SK-N-SH (cell line): ENCODE data around the gene SPATA19. TPM values are rescaled to one million over a fixed set of nuclear protein-coding genes. Genes with fewer than 3 reads are reported as not detected.

ENCODE experiments used
- CTCF ChIA-PET: fragments of 300-600, 350-600 bp; formaldehyde crosslinking; extraction: SDS; loops from one replicate; lab custom pipeline; 2021; lab: Yijun Ruan, JAX
- POLR2A ChIA-PET: fragments of 350-600 bp; sonication (Branson Sonifier 250); formaldehyde crosslinking; extraction: SDS; loops from one replicate; lab custom pipeline; 2020; ENCODE audit warnings: antibody characterized with exemption, inconsistent platforms; lab: Yijun Ruan, JAX
- DNase-seq: peaks from one replicate; pipeline ENCODE4 v3.0.0; 2012
- H2AFZ ChIP-seq: fragments of 200-600 bp; sonication (generic); 2 replicates; pipeline ENCODE4 v1.8.1; 2016; ENCODE audit warnings: antibody characterized with exemption, mild to moderate bottlenecking, low read depth
- H3F3A ChIP-seq: fragments of 200-600 bp; sonication (generic); replicated peaks from 2 replicates; pipeline ENCODE3; 2016; ENCODE audit warnings: antibody characterized with exemption, mild to moderate bottlenecking; ENCODE audit not compliant: insufficient read depth
- H3K27ac ChIP-seq, 2 experiments: fragments of 200-500 bp in 1 of 2; fragments of 200-600 bp in 1 of 2; sonication (Bioruptor generic) in 1 of 2; sonication (generic), shearing (Covaris generic) in 1 of 2; 2 replicates each; pipeline versions ENCODE4 v1.5.1 to v1.6.1; 2014 to 2016; ENCODE audit warnings: low read depth in 2 of 2, inconsistent platforms in 1 of 2, low read length in 1 of 2, mild to moderate bottlenecking in 1 of 2, mixed read lengths in 1 of 2
- H3K27me3 ChIP-seq: fragments of 200-600 bp; sonication (generic), shearing (Covaris generic); 2 replicates; pipeline ENCODE4 v1.6.1; 2016; ENCODE audit warnings: mixed run types; ENCODE audit not compliant: insufficient read depth
- H3K36me3 ChIP-seq, 2 experiments: fragments of 200-500 bp in 1 of 2; fragments of 200-600 bp in 1 of 2; sonication (Bioruptor generic) in 1 of 2; sonication (generic) in 1 of 2; replicated peaks in 1 of 2; 2 replicates each; pipeline versions ENCODE3 to v1.5.1; 2014 to 2016; ENCODE audit warnings: low read length in 1 of 2, mild to moderate bottlenecking in 1 of 2; ENCODE audit not compliant: insufficient read depth in 2 of 2, control insufficient read depth in 1 of 2
- H3K4me1 ChIP-seq, 2 experiments: fragments of 200-500 bp in 1 of 2; fragments of 200-600 bp in 1 of 2; sonication (Bioruptor generic) in 1 of 2; sonication (generic), shearing (Covaris generic) in 1 of 2; 2 replicates each; pipeline versions ENCODE4 v1.5.1 to v1.6.1; 2014 to 2016; ENCODE audit warnings: low read depth in 1 of 2, low read length in 1 of 2, mixed run types in 1 of 2; ENCODE audit not compliant: insufficient read depth in 2 of 2, control insufficient read depth in 1 of 2
- H3K4me2 ChIP-seq: fragments of 200-600 bp; sonication (generic), shearing (Covaris generic); 2 replicates; pipeline ENCODE4 v1.6.1; 2017; ENCODE audit warnings: mixed run types
- H3K4me3 ChIP-seq, 2 experiments: fragments of 200-500 bp in 1 of 2; fragments of 200-600 bp in 1 of 2; sonication (Bioruptor generic) in 1 of 2; sonication (generic), shearing (Covaris generic) in 1 of 2; 2 replicates each; pipeline versions ENCODE4 v1.5.1 to v1.8.1; 2014 to 2016; ENCODE audit warnings: low read depth in 2 of 2, inconsistent platforms in 1 of 2, low read length in 1 of 2, mild to moderate bottlenecking in 1 of 2, mixed read lengths in 1 of 2, moderate library complexity in 1 of 2
- H3K79me2 ChIP-seq: fragments of 200-600 bp; sonication (generic); 2 replicates; pipeline ENCODE4 v1.8.1; 2017; ENCODE audit warnings: mild to moderate bottlenecking; ENCODE audit not compliant: insufficient read depth
- H3K9ac ChIP-seq: fragments of 200-600 bp; sonication (generic); 2 replicates; pipeline ENCODE4 v1.6.1; 2017; ENCODE audit warnings: mixed run types
- H3K9me2 ChIP-seq: fragments of 200-600 bp; sonication (generic); 2 replicates; pipeline ENCODE4 v1.6.1; 2017; ENCODE audit warnings: mixed run types
- H3K9me3 ChIP-seq: fragments of 200-600 bp; sonication (generic); 2 replicates; pipeline ENCODE4 v1.6.1; 2017; ENCODE audit warnings: mixed run types, mild to moderate bottlenecking, moderate library complexity
- H4K20me1 ChIP-seq: fragments of 200-600 bp; sonication (generic); 2 replicates; pipeline ENCODE4 v1.6.1; 2017; ENCODE audit warnings: mild to moderate bottlenecking, mixed run types; ENCODE audit not compliant: insufficient read depth
- CHD2 ChIP-seq: fragments of 150-350 bp; IDR thresholded peaks from 2 replicates; pipeline ENCODE4 v1.6.1; 2018; ENCODE audit warnings: low read length; ENCODE audit not compliant: partially characterized antibody
- CTCF ChIP-seq: fragments of 200-600 bp; sonication (generic); IDR thresholded peaks from 2 replicates; pipeline ENCODE4 v1.6.1; 2017; ENCODE audit warnings: antibody characterized with exemption, mild to moderate bottlenecking, moderate library complexity
- ELF1 ChIP-seq: IDR thresholded peaks from 2 replicates; pipeline ENCODE4 v1.4.0; 2012
- EP300 ChIP-seq, 2 experiments: IDR thresholded peaks; 2 replicates each; pipeline versions ENCODE4 v1.4.0 to v1.6.1; 2012; ENCODE audit warnings: borderline replicate concordance in 1 of 2, low read depth in 1 of 2, low read length in 1 of 2
- EZH2phosphoT487 ChIP-seq: fragments of 200-600 bp; sonication (generic); IDR thresholded peaks from 2 replicates; pipeline ENCODE4 v1.6.1; 2017; ENCODE audit warnings: low read depth, mixed run types, mild to moderate bottlenecking, antibody characterized with exemption, moderate library complexity, borderline replicate concordance
- FOXJ3 ChIP-seq: sonication (generic); formaldehyde crosslinking; IDR thresholded peaks from 2 replicates; pipeline ENCODE4 v1.5.1; 2020; ENCODE audit warnings: mild to moderate bottlenecking, missing genetic modification reagents
- GABPA ChIP-seq: IDR thresholded peaks from 2 replicates; pipeline ENCODE4 v1.4.0; 2012; ENCODE audit warnings: low read depth, mild to moderate bottlenecking
- GATA2 ChIP-seq: sonication (generic); formaldehyde crosslinking; IDR thresholded peaks from 2 replicates; pipeline ENCODE4 v1.5.0; 2020; ENCODE audit warnings: mild to moderate bottlenecking, missing genetic modification reagents
- PBX3 ChIP-seq: IDR thresholded peaks from 2 replicates; pipeline ENCODE4; 2012
- RAD21 ChIP-seq: IDR thresholded peaks from 2 replicates; pipeline ENCODE4 v1.6.1; 2012; ENCODE audit warnings: mild to moderate bottlenecking, low read length
- RCOR1 ChIP-seq: fragments of 150-350 bp; IDR thresholded peaks from 2 replicates; pipeline ENCODE4 v1.6.1; 2017; ENCODE audit warnings: antibody characterized with exemption, low read length
- RFX5 ChIP-seq: IDR thresholded peaks from 2 replicates; pipeline ENCODE4 v1.6.1; 2012; ENCODE audit warnings: mild to moderate bottlenecking, improper control_type of control experiment, low read length
- SMC3 ChIP-seq: IDR thresholded peaks from 2 replicates; pipeline ENCODE4 v1.6.1; 2012; ENCODE audit warnings: low read depth, low read length, improper control_type of control experiment
- TAF1 ChIP-seq: IDR thresholded peaks from 2 replicates; pipeline ENCODE4 v1.6.1; 2012; ENCODE audit warnings: low read depth, mild to moderate bottlenecking, low read length, moderate library complexity, borderline replicate concordance
- TCF12 ChIP-seq: IDR thresholded peaks from 2 replicates; pipeline ENCODE4 v1.4.0; 2012
- USF1 ChIP-seq: IDR thresholded peaks from 2 replicates; pipeline ENCODE4 v1.4.0; 2012; ENCODE audit warnings: low read depth, borderline replicate concordance
- WGBS: methylation state at CpG from one replicate; pipeline ENCODE4 v1.1.6; 2017; ENCODE audit warnings: low lambda C conversion rate; 5-methylcytosine and 5-hydroxymethylcytosine counted together
- polyA plus RNA-seq, 3 experiments: library from polyadenylated mRNA; depleted of rRNA; stranded (reverse); fragments of >200 nt; gene quantifications; 2 replicates each; pipeline ENCODE4 v1.2.3, GENCODE V29; 2012
- TF ChIP-seq, protein P1 (sequence below): fragments of 150-350 bp; IDR thresholded peaks from 2 replicates; pipeline ENCODE4 v1.6.1; 2017; ENCODE audit warnings: antibody characterized with exemption, low read length, low read depth, borderline replicate concordance

Gene SPATA19
- polyA plus RNA-seq, 1 of the 3 experiments (the other 2 are of a cell fraction), result not detected

GRCh38 chr11:133827556-133827955 is 17.8 kb downstream of the SPATA19 start:
- no peaks in the 10 kb centered on the region for H3K79me2 ChIP-seq
- POLR2A ChIA-PET, result no interaction called here
- H3K27me3 ChIP-seq, result no peaks in the 10 kb centered on the region
- no peaks in the 10 kb centered on the region for H3K9me2 ChIP-seq
- 12% methylated on average over 3 of the region's 3 CpGs for WGBS
- no peaks in the 10 kb centered on the region for H3F3A ChIP-seq
- H4K20me1 ChIP-seq, result no peaks in the 10 kb centered on the region
- H3K4me1 ChIP-seq, result no peaks in the 10 kb centered on the region
- no peak overlapping the region for H3K27ac ChIP-seq
- TF ChIP-seq GATA2, result no peak
- TF ChIP-seq RAD21, result no peak
- no peak for TF ChIP-seq ELF1
- TF ChIP-seq FOXJ3, result no peak
- no peak for TF ChIP-seq RCOR1
- H3K9me3 ChIP-seq, result no peaks in the 10 kb centered on the region
- H3K9ac ChIP-seq, result no peak overlapping the region
- H3K36me3 ChIP-seq, result no peaks in the 10 kb centered on the region
- no peak for DNase-seq
- H3K4me2 ChIP-seq, result no peak overlapping the region
- no peak overlapping the region for H2AFZ ChIP-seq
- no peak overlapping the region for H3K4me3 ChIP-seq
- CTCF ChIA-PET, result no interaction called here

GRCh38 chr11:133826866-133827265 is 18.4 kb downstream of the SPATA19 start:
- no peak overlapping the region for H3K9ac ChIP-seq
- H3K79me2 ChIP-seq, result no peaks in the 10 kb centered on the region
- H2AFZ ChIP-seq, result no peak overlapping the region
- no peaks in the 10 kb centered on the region for H3F3A ChIP-seq
- no peak overlapping the region for H3K27ac ChIP-seq
- no peak overlapping the region for H3K4me2 ChIP-seq
- POLR2A ChIA-PET, result no interaction called here
- H3K4me1 ChIP-seq, result no peaks in the 10 kb centered on the region
- no peaks in the 10 kb centered on the region for H3K27me3 ChIP-seq
- no peak for DNase-seq
- no peaks in the 10 kb centered on the region for H3K9me2 ChIP-seq
- no peaks in the 10 kb centered on the region for H3K9me3 ChIP-seq
- H3K36me3 ChIP-seq, result no peaks in the 10 kb centered on the region
- H3K4me3 ChIP-seq, result no peak overlapping the region
- no peaks in the 10 kb centered on the region for H4K20me1 ChIP-seq
- CTCF ChIA-PET, result interaction anchor here (3.4 kb wide), 1 partner anchor 8 kb away, joined by 12 read pairs; no protein-coding TSS in a partner anchor
- no peak for TF ChIP-seq TAF1
- TF ChIP-seq GABPA, result no peak
- no peak for TF ChIP-seq CHD2
- TF ChIP-seq USF1, result no peak
- no peak for TF ChIP-seq RFX5
- TF ChIP-seq RAD21, result no peak
- TF ChIP-seq PBX3, result no peak
- TF ChIP-seq TCF12, result no peak
- no peak for TF ChIP-seq ELF1
- no peak for TF ChIP-seq SMC3
- TF ChIP-seq CTCF, result no peak
- no peak for TF ChIP-seq EZH2phosphoT487
- TF ChIP-seq, protein P1, sequence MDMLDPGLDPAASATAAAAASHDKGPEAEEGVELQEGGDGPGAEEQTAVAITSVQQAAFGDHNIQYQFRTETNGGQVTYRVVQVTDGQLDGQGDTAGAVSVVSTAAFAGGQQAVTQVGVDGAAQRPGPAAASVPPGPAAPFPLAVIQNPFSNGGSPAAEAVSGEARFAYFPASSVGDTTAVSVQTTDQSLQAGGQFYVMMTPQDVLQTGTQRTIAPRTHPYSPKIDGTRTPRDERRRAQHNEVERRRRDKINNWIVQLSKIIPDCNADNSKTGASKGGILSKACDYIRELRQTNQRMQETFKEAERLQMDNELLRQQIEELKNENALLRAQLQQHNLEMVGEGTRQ, result no peak
- TF ChIP-seq GATA2, result no peak
- TF ChIP-seq EP300 (IDR thresholded peaks at IDR 0.05; ENCODE audit: borderline replicate concordance in 1 of 2, low read depth in 1 of 2, low read length in 1 of 2), result no peak
- WGBS, result 0% methylated on average over 4 of the region's 4 CpGs
